BJ (cell line): ENCODE results near the gene GYG2. TPM values are rescaled to one million over a fixed set of nuclear protein-coding genes. Genes with fewer than 3 reads are reported as not detected.

Experiments used
- CTCF ChIA-PET: fragments of 350-600 bp; formaldehyde crosslinking; extraction: SDS; loops from one replicate; lab custom pipeline; 2021; ENCODE audit warnings: antibody characterized with exemption, inconsistent platforms; lab: Yijun Ruan, JAX
- POLR2A ChIA-PET: fragments of 300-600 bp; sonication (Branson Sonifier 250); formaldehyde crosslinking; extraction: SDS; loops from one replicate; lab custom pipeline; 2021; ENCODE audit warnings: antibody characterized with exemption; lab: Charles Lee
- DNase-seq: peaks from one replicate; pipeline ENCODE4 v3.0.0-alpha.2; 2011; ENCODE audit warnings: low read depth
- H3K27me3 ChIP-seq: 2 replicates; pipeline ENCODE4 v1.6.0; 2011; ENCODE audit warnings: low read length; ENCODE audit not compliant: control insufficient read depth, insufficient read depth
- H3K36me3 ChIP-seq: 2 replicates; pipeline ENCODE4 v1.5.1; 2011; ENCODE audit warnings: low read length; ENCODE audit not compliant: control insufficient read depth, insufficient read depth
- H3K4me3 ChIP-seq: 2 replicates; pipeline ENCODE4 v1.5.1; 2011; ENCODE audit warnings: low read depth, mild to moderate bottlenecking, control low read depth, low read length
- CTCF ChIP-seq: IDR thresholded peaks from 2 replicates; pipeline ENCODE4 v1.5.1; 2011; ENCODE audit warnings: low read depth, mild to moderate bottlenecking, control low read depth, inconsistent platforms, low read length, moderate library complexity; ENCODE audit not compliant: insufficient read depth
- polyA plus RNA-seq: library from polyadenylated mRNA; depleted of rRNA; stranded (reverse); fragments of >200 nt; gene quantifications from 2 replicates; pipeline ENCODE4 v1.2.3, GENCODE V29; 2011

GYG2 gene
- polyA plus RNA-seq, 1 experiment = 9.3 TPM

- H3K4me3 ChIP-seq = no peak overlapping the region
- TF ChIP-seq CTCF = no peak
- POLR2A ChIA-PET = no interaction called here
- no peaks in the 10 kb centered on the region for H3K36me3 ChIP-seq
- CTCF ChIA-PET = no interaction called here
- no peak for DNase-seq
- no peaks in the 10 kb centered on the region for H3K27me3 ChIP-seq
Observed at GRCh38 chrX:2820136-2820771, 8.5 kb upstream of the GYG2 start.

GRCh38 chrX:2823795-2824386 is 4.8 kb upstream of the GYG2 start:
- no peak for TF ChIP-seq CTCF
- DNase-seq = no peak
- ChIA-PET CTCF (no interaction called here), POLR2A (no interaction called here)
- H3K36me3 ChIP-seq = no peaks in the 10 kb centered on the region
- H3K27me3 ChIP-seq = no peaks in the 10 kb centered on the region
- no peak overlapping the region for H3K4me3 ChIP-seq

- H3K4me3 ChIP-seq = no peak overlapping the region
- DNase-seq = no peak
- ChIA-PET CTCF (no interaction called here), POLR2A (no interaction called here)
- H3K36me3 ChIP-seq = no peaks in the 10 kb centered on the region
- no peak for TF ChIP-seq CTCF
- no peaks in the 10 kb centered on the region for H3K27me3 ChIP-seq
Observed at GRCh38 chrX:2824886-2825285, 3.8 kb upstream of the GYG2 start.

GRCh38 chrX:2828959-2829411 is 255 bp downstream of the GYG2 start:
- CTCF ChIA-PET = no interaction called here
- no peak for DNase-seq
- Histone ChIP-seq H3K36me3 (no peaks in the 10 kb centered on the region), H3K27me3 (no peaks in the 10 kb centered on the region), H3K4me3 (peak overlapping the region; percentile 48)
- POLR2A ChIA-PET = no interaction called here
- no peak for TF ChIP-seq CTCF

GRCh38 chrX:2829469-2830246 is 928 bp downstream of the GYG2 start:
- TF ChIP-seq CTCF = no peak
- no peak for DNase-seq
- peak overlapping the region; percentile 48 for H3K4me3 ChIP-seq

More at GRCh38 chrX:2829469-2830246, 928 bp downstream of the GYG2 start:
- H3K36me3 ChIP-seq = no peaks in the 10 kb centered on the region
- CTCF ChIA-PET = no interaction called here
- no peaks in the 10 kb centered on the region for H3K27me3 ChIP-seq
- POLR2A ChIA-PET = no interaction called here
